ENCODE results near the gene KLHL18.
A peak's percentile ranks its signal among the peaks of the same experiment; 100 is the strongest.
"Not testable (repeated sequence)": the region's sequence is repeated elsewhere in the genome, so short reads cannot be mapped to it uniquely, and the experiment has no call there.

KLHL18 gene

DNA sequence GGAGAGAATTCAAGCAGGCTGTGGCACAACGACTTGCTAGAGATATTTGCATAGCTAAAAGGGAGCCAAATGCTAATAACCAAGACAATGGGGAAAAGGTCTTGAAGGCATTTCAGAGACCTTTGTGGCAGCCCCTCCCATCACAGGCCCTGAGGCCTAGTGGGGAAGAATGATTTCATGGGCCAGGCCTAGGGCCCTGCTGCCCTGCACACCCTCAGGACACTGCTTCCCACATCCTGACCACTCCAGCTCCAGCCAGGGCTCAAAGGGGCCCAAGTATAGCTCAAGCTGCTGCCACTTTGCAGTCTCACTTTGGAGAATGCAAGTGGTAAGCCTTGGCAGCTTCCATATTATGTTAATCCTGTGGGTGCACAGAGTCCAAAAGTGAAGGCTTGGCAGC lies 76.6 kb downstream of the KLHL18 start:
- no peak overlapping the region for H3K4me3 ChIP-seq (ENCODE audit: low read depth, low read length)

DNA sequence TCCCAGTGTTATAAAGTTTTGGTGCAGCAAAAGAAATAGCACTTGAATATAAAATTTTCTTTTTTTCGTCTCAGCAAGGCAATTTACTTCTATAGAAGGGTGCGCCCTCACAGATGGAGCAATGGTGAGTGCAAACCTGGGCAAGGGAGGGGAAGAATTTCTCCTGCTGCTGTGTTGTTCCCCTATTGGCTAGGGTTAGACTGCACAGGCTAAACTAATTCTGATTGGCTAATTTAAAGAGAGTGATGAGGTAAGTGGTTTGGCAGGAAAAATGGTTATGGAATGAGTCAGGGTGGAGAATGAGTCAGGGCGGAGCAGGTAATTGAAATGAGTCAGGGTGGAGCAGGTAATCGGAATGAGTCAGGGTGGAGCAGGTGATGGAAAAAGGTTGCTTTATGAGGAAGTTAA lies 77.4 kb downstream of the KLHL18 start:
- H3K4me3 ChIP-seq (ENCODE audit: low read depth, low read length), result not testable (repeated sequence)

DNA sequence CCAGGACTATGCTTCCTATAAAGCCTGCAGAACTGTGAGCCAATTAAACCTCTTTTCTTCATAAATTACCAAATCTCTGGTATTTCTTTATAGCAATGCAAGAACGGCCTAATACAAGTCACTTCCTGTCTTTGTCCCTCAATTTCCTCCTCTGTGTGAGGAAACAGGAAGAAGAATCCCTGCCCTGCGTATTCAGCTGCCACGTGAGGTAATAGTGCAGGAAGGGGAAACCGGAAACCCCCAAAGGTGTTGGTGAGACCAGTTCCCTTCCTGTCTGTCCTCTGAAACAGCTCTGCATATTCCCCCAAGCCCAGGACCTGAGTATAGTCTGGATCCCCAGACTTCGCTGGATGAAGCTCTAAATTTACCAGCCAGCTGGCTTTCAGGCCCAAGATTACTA lies 80.0 kb downstream of the KLHL18 start:
- H3K4me3 ChIP-seq (ENCODE audit: low read depth, low read length), result no peak overlapping the region

DNA sequence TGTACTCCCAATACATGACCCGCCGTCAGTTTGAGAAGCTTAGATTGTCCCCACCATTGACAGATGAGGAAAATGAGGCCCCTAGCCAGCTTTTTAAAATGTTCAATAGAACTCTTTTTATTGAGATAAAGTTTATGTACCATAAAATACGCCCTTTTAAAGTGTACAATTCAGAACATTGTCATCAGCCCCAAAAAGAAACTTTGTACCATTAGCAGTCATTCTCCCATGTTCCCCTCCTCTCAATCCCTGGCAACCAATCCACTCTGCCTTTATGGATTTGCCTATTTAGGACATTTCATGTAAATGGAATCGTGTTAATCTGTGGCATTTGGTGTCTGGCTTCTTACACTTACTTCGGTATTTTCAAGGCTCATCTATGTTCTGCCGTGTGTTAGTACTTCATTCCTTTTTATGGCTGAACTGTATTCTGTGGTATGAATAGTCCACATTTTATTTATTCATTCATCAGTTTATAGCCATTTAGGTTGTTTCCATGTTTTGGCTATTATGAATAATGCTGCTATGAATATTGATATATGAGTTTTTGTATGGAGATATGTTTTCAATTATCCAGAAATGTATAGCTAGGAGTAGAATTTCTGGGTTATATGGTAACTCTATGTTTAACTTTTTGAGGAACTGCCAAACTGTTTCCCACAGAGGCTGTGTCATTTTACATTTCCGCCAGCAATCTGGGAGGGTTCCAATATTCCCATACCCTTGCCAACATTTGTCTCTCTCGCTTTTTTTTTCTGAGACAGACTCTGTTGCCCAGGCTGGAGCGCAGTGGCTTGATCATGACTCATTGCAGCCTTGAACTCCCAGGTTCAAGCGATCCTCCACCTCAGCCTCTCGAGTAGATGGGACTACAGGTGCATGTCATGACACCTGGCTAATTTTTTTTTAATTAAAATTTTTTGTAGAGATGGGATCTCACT lies 82.7 kb downstream of the KLHL18 start:
- no peak overlapping the region for H3K4me3 ChIP-seq (ENCODE audit: low read depth, low read length)

DNA sequence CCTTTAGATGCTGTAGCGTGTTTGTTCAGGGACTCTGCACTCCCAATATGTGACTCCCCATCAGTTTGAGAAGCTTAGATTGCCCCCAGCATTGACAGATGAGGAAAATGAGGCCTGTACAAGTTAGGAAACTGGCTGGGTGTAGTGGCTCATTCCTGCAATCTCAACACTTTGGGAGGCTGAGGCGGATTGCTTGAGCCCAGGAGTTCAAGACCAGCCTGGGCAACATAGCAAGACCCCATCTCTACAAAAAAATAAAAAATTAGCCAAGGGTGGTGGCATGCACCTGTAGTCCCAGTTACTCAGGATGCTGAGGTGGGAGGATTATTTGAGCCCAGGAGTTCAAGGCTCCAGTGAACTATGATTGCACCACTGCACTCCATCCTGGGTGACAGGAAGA lies 84.1 kb downstream of the KLHL18 start:
- H3K4me3 ChIP-seq (ENCODE audit: low read depth, low read length), result no peak overlapping the region

DNA sequence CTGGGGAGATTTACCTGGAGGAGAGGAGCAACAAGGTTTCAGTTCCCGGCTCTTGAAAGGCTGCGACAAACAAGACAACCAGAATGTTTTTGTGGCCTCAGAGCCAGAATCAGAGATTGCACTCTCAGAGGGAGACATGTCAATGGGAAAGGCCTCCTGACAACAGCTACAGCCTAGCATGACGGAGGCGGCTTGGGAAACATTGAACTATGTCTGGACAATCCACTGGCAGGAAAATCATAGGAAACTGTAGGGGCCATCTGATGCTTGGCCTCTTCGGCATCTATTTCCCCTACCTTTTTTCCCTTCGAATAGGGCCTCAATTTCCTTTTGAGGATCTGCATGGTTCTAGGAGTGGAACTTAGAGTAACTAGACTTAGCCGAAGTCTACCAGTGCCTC lies 84.9 kb downstream of the KLHL18 start:
- H3K4me3 ChIP-seq (ENCODE audit: low read depth, low read length), result no peak overlapping the region

DNA sequence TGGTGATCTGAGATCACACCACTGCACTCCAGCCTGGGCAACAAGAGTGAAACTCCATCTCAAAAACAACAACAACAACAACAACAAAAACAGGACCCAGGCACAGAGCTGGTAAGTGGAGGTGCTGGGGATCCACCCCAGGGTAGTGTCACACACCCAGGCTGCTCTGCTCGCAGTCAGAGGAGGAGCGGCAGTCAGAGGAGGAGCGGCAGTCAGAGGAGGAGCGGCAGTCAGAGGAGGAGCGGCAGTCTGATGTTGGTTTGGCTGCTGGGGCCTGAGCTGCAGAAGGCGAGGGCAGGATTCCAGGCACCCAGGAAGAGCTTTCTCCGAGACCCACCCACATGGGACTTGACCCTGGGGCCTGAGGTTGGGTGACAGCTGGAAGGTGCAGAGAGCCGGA lies 87.3 kb downstream of the KLHL18 start:
- not testable (repeated sequence) for H3K4me3 ChIP-seq (ENCODE audit: low read depth, low read length)

DNA sequence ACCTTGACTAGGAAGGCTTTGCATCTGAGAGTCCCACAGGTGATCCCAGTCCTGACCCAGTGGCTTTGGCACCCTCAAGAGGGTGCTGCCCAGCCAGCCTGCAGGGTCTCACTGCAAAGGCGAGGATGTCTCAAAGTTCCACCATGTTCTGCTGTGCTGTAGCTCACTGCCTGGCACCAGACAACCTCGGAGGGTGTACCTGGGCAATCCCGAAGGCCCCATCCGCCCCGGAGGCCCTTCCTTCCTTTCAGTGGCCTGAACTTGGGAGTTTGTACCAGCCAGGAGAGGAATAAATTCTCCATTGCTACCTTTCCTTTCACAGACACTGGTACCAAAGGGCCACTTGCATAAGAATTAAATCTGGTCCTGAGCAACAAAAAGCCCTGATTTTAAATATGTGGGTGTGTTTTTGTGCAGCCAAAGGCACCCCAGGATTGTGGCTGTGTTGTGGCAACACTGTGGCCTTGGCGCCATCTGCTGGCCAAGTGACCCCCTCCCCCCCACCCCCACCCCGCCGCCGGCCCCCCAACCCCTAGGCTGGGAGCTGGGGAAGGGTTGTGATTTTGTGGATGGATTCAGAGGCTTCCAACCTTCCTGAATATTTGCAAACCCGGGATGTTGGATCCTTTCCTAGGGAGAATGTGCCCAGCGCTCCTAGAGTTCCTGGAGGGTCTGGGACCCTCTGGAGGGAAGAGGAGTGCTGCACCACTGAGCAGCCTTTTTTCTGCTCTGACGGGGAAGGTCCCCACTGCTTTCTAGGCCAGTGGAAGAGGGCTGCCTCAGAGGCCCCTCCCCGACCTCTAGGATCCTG lies 88.3 kb downstream of the KLHL18 start:
- no peak overlapping the region for H3K4me3 ChIP-seq (ENCODE audit: low read depth, low read length)

DNA sequence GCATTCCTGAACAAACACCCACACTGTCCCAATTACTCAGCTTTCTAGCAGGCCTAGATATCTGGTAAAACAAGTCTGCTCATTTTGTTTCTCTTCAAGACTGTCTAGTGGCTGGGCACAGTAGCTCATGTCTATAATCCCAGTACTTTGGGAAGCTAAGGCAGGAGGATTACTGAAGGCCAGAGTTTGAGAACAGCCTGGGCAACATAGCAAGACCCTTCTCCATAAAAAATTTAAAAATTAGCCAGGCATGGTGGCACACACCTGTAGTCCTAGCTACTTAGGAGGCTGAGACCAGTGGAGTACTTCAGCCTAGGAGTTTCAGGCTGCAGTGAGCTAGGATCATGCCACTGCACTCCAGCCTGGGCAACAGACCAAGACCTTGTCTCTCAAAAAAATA lies 91.8 kb downstream of the KLHL18 start:
- no peak overlapping the region for H3K4me3 ChIP-seq (ENCODE audit: low read depth, low read length)

DNA sequence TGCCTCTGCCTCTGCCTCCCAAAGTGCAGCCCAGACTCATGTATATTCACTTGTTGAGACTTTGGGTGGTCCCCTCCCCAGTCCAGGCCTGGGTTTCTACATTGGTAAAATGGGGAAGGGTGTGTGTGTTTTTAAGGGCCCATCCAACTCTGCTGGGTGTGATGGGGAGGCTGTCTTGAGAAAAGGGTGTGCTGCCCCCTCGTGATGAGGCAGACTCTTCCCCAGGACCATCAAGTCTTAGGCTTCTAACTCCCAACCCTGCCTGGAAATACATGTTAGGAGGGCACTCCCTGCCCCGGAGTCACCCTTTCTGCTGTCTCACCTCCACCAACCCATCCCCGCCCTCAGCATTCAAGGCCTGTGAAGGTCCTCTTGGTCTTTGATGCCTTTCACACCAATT lies 93.6 kb downstream of the KLHL18 start:
- no peak overlapping the region for H3K4me3 ChIP-seq (ENCODE audit: low read depth, low read length)

DNA sequence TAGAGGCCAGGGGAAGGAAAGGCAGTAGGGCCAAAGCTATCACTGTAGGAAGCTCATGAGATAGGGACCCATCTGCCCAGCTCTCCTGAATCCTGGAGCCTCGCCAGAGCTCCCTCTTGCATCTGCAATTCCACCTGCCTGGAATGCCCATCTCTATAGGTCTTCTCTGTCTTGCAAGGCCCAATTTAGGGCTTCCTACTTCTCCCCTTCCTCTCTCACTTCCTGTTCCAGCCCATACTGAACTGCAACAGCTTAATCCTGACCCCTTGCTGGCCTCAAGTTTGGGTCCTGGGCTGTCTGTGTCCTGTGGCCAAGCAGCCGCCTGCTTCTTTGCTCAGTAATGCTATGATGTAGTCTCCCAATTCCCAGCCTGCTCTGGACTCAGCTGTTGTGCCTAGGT lies 94.4 kb downstream of the KLHL18 start:
- no peak overlapping the region for H3K4me3 ChIP-seq (ENCODE audit: low read depth, low read length)

DNA sequence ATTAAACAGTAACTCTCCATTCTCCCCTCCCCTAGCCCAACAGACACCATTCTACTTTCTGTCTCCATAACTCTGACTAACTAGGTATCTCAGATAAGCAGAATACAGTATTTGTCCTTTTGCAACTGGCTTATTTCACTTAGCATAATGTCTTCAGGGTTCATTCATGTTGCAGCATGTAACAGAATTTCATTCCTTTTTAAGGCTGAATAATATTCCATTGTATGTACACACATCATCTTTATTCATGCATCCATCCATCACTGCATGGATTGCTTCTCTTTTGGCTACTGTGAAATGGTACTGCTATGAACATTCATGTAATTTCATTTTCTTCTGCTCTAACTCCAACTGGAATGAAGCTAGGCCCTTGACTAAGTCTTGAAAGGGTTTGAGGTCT lies 96.1 kb downstream of the KLHL18 start:
- no peak overlapping the region for H3K4me3 ChIP-seq (ENCODE audit: low read depth, low read length)

DNA sequence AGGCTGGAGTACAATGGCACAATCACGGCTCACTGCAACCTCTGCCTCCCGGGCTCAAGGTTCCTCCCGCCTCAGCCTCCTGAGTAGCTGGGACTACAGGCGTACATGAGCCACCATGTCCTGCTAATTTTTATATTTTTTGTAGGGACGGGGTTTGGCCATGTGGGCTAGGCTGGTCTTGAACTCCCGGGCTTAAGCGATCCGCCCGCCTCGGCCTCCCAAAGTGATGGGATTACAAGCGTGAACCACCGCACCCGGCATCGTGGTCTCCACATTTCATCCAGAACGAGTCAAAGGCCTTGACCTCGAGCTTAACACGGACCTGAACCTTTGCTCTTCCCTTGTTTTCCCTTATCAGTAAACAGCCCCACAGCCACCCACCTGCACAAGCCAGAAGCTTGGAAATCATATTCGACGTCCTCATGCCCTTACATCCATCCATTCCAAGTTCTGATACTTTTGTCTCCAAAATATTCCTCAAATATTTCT lies 96.7 kb downstream of the KLHL18 start:
- H3K4me3 ChIP-seq (ENCODE audit: low read depth, low read length), result no peak overlapping the region

DNA sequence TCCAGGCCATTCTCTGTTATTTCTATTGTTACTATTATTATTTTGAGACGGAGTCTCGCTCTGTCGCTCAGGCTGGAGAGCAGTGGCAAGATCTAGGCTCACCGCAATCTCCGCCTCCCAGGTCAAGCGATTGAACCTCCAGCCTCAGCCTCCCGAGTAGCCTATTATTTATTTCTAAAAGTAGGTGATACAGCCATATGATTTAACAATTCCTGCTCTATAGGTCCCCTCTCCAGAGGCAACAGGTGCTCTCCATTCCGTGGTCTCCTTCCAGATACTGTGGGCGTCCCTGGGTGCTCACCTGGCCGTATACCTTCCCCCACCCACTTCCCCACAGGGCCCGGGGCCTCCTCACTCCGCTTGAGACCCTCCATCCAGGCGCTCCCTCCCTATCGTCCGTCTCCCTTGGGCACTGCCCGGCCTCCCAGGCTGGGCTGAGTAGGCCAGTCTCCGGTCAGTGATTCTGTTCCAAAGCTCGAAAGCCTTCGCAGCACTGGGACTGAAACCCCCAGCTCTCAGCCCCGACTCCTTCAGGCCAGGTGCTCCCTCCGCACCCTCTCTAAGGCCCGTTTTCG lies 97.4 kb downstream of the KLHL18 start:
- H3K4me3 ChIP-seq (ENCODE audit: low read depth, low read length), result peak overlapping the region; percentile 98

DNA sequence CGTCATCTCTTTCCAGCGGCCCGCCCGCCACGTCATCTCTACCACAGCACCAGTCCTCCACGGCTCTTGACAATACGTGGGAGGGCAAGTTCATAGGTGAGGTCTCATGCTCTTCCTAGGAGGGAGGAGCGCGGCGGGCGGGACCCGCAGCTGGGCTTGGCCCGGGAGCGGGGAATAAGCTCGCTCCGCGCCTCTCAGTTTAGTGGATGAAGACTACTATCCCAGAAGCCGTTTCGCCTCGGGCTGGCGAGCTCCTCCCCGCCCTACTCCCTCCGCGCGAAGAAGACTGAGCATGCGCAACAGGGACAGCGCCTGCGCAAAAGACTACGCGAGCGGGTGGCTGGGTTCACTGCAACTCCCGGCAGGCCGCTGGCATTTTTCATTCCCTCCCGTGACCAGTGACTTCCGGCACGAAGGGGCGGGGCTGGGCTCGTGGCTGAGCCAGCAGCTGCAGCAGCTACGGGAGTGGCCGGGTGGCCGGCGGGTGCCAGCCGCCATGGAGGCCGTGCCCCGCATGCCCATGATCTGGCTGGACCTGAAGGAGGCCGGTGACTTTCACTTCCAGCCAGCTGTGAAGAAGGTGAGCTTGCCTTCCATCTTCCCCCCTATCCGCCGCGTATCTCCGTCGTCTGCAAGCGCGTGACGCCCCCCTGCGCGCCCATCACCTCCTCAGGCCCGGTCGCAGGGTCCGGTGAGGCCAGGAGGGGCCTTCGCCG lies 98.0 kb downstream of the KLHL18 start, which contains the start of gene PTPN23:
TSS of gene PTPN23 (plus strand) at position 421 of the 716 bp plus-strand sequence. CDS start at position 497, 76 bp downstream.
- H3K4me3 ChIP-seq (ENCODE audit: low read depth, low read length), result peak within 1 kb of the TSS; percentile 98

DNA sequence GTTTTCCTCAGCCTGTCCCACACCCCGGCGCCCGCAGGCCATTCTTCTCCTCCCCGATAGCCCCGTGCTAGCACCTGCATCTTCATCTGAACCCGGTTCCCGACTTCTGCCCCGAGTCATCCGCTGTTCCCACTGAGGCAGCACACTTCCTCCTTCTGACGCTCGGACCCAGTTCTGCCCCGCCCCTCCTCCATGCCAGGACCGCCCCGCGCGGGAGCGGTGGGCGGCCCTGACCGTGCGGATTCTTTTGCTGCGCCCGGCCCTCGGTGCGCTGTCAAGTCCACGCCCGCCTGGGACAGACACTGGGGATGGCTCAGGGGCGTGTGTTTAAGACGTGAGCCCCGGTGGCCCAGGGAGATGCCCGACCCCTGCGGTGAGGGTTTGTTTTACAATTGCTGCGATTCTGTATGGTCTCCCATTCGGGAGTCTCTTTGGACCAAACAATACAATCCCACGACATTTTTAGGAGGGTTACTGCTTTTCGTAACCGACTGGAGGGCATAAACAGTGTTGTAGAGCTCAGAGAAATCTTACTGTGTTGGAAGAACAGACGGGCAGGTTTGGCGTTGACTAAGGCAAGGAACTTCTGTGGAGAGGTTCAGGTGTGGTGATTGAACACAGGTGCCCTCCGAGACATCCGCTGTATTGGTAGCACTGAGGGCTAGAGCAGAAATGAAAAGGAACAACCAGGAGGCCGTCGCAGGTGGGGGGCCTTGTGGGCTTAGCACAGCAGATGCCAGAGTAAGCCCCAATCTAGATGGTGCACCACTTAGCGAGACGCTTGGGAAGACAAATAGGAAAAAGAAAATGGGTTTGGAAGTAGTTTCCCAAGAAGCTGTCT lies 98.8 kb downstream of the KLHL18 start:
- peak overlapping the region; percentile 98 for H3K4me3 ChIP-seq (ENCODE audit: low read depth, low read length)

DNA sequence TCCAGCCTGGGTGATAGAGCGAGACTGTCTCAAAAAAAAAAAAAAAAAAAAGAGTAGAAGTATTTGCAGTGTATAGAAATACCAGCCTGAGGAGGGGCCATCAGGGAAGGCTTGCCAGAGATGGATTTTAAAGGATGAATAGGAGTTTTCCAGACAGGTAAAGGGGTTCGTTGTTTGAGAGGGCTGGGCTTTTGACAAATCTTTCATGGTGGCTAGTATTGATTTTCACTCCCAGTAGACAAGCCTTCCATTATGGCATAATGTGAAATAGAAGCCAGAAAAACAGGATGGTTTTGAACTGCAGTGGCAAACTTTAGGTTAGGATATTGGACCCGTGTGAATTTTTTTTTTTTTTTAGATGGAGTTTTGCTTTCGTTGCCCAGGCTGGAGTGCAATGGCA lies 101.7 kb downstream of the KLHL18 start:
- H3K4me3 ChIP-seq (ENCODE audit: low read depth, low read length), result no peak overlapping the region

DNA sequence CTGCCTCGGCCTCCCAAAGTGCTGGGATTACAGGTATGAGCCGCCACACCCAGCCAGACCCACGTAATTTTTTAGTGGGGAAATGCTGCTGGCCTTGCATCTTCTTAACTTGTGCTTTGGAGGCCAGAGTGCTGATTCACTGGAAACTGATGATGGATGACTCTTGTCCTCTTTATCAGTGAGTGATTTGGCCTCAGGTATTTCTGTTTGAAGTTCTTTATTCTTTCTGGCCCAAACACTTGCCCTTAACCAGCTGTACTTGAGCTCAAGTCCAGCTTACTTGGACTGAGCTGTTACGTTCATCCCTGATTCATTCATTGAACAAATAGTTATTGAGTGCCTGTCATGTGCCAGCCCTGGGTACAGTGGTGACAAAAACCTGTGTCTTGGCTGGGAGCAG lies 102.3 kb downstream of the KLHL18 start:
- H3K4me3 ChIP-seq (ENCODE audit: low read depth, low read length), result no peak overlapping the region

DNA sequence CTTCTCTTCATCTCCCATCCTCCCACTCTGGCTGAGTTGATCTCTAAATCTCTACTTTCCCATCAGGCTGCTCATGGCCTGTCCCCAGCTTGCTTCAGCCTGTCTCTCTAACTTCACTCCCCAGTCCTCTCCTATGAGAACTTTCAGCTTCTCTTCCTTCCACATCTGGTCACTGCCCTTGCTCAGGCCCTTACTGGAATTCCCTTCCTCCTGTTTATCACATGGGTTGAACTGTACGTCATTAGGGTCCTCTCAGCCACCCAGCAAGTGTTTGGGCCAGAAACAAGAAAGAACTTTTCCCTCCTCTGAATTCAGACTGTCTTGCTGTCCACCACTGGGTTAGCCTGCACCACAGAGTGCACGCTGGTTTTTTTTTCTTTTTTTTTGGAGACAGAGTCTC lies 103.1 kb downstream of the KLHL18 start:
- no peak overlapping the region for H3K4me3 ChIP-seq (ENCODE audit: low read depth, low read length)

DNA sequence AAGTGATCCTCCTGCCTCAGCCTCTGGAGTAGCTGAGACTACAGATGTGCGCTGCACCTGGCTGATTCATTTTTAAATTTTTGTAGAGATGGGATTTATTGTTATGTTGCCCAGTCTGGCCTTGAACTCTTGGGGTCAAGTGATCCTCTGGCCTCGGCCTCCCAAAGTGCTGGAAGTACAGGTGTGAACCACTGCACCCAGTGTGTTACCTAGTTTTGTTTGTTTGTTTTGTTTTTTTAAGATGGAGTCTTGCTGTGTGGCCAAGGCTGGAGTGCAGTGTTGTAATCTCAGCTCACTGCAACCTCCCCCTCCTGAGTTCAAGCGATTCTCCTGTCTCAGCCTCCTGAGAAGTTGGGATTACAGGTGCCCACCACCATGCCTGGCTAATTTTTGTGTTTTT lies 110.2 kb downstream of the KLHL18 start:
- H3K4me3 ChIP-seq (ENCODE audit: low read depth, low read length), result no peak overlapping the region
